Daoy (cell line): ENCODE measurements around the gene SMIM21. TPM values are rescaled to one million over a fixed set of nuclear protein-coding genes. Genes with fewer than 3 reads are reported as not detected.

ENCODE experiments used
- DNase-seq: peaks from one replicate; pipeline ENCODE4 v3.0.0-alpha.2; 2015; ENCODE audit warnings: low read depth
- total RNA-seq: library from RNA; depleted of rRNA; stranded (reverse); fragments of >200 nt; shearing (Covaris generic); gene quantifications from 2 replicates; pipeline ENCODE4 v1.2.3, GENCODE V29; 2014

SMIM21 gene
- total RNA-seq, 1 experiment from 2014 or later = not detected

DNA sequence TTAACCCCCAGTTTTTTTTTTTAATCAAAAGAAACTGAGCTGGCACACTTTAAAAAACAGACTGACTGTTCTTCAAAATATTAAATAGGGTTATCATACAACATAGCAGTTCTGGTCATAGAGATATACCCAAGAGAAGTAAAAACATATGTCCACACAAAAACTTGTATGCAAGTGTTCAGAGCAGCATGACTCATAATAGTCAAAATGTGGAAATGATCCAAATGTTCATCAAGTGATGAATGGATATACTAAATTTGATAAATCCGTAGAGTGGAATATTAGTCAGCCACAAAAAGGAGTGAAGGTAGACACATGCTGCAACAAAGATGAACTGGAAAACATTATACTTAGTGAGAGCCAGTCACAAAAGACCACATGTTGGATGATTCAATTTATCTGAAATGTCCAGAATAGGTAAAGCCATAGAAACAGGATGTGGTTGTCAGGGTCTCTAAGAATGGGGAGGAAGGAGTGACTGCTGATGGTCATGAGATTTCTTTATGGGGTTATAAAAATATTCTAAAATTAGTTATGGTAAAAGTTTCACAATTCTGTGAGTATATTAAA lies 5.1 kb downstream of the SMIM21 start:
- DNase-seq = no peak

DNA sequence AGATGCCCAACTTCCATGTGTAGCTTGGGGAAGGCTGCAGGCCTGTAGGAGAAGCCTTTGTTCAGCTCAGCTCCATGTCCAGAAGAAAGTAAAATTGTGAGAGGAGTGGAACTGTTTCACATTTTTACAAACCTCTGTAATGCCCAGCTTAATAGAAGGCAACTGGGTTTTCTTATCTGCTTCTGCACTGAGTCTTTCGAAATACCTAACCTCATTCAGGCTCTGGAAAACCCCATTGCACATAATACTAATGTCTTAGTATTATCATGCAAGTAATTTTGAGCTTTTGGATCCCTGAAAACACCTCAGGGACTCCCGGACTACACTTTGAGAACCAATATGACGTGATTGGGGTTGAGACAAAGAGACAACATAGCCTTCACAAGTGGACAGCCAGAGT lies 5.8 kb downstream of the SMIM21 start:
- no peak for DNase-seq

- no peak for DNase-seq
Observed at GRCh38 chr18:75418293-75419005, 9.1 kb downstream of the SMIM21 start.

DNA sequence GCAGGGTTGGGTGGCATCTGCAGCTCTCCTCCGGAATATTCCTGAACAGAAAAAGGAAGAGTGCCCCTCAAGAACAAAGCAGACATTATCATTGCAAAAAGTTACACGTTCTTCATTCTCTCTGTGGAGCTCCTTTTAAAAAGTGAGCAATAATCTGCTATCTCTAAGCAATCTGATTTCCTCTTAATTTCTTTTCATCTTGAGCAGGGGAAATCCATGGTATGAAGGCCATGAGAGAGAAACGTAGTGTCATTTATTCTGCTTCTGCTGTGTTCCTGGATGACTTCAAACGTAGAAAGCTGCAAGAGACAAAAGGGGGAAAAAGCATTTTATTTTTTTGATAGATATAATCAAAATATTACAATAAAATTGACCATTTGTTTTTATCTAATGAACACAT lies 16.9 kb downstream of the SMIM21 start:
- DNase-seq = no peak

GRCh38 chr18:75409806-75410205 lies 17.7 kb downstream of the SMIM21 start:
- DNase-seq = no peak

DNA sequence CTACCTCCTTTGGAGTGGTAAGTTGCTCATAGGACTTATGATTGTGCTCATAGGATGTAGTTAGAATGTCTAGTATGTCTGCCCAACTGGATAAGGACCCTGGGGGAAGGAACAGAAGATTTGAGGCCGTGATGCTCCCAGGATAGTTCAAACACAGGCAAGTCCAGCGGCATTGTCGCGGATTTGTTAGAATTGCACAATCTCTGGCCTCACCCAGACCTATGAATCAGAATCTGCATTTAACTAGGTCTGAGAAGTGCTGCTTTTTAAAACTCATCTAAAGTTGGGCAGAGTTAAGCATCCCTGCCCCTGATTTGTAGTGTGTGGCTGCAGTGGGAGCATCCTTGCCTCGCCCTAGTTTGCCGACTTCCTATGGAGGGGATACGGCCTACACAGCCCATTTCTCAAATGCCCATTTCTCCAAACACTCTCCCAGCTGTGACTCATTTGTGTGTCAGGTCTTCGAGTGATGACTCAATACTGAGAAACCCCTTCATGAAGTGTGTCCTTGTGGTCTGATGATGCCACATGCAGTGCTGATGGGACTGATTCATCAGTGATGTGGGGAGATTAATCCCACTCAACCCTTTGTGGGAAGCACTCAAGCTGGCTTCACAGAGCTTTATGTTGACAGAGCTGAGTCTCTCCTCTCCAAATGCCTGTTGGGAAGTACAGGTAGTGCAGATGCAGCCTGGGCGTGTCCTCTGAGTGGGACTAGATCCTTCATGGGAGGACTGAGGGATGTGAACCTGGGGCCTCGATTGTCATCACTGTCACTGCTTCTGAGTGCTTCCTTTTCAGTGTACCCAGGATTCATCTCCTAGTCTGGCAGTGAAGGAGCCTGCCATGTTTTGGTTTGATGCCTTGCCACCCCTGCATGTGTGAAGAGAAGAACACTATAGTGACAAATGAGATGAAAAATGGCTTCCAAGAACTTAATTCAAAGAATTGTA lies 18.7 kb downstream of the SMIM21 start:
- DNase-seq = peak; percentile 95

GRCh38 chr18:75407468-75408437 lies 19.8 kb downstream of the SMIM21 start:
- DNase-seq = peak; percentile 32

DNA sequence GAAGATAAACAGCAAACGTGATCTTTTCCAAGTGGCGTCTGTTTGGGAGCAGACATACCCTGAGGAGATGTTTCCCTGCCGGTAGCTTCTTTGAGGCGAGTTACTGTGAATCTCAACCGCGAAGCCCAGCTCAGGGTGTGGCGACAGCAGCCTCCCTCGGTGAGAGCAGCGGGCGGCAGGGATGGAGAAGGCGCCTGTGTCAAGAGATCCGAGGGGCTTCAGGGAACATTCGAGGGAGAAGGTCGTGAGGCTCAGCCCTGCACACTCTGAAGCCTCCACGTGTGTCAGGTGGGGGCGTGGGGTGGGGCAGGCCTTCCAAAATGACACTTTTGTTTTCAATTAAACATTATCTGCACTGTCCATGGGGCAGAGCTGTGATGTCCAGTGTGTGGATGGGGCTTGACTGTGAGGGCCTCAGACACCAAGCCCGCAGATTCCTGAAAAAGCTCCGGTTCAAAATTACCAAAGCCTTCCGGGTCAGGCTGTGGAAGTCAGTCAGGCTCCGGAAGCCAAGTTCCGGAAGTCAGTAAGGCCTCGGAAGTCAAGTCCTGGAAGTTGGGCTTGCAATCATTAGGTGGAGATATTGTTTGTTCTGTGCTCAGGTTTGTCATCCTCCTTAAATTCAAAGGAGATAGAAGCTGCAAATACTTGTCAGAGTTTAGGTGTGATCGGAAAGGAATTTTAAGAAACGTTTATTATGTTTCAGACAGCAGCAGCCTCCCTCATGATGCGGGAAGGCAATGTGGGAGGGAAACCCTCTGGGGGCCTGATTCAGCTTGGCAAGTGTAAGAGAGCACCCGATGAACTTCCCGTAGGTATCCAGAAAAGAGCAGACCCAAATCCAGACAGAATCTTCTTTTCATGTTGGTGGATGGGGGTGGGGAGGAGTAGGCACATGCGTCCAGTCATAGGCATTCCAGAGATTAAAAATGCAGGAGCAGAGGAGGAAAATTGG lies 20.7 kb downstream of the SMIM21 start:
- DNase-seq = peak; percentile 21

GRCh38 chr18:75405351-75405750 lies 22.2 kb downstream of the SMIM21 start:
- peak; percentile 28 for DNase-seq

GRCh38 chr18:75400366-75400765 lies 27.1 kb downstream of the SMIM21 start:
- no peak for DNase-seq

DNA sequence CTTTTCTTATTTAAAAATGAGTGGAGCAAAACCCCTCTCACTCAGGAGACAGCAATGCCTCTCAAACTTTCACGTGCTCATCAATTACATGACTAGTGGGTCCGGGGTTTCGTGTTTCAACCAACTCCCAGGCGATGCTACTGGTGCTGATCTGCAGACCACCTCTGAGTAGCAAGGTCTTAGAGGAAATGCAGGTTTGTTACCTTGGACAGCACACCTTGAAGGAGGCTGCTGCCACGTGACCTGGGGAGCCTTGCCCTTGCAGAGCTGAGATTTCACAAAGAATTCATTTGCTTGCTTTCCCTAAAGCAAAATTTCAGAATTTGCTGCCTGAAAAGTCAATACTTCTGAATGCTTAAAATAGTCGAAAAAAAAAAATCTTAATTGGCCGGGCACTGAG lies 32.4 kb downstream of the SMIM21 start:
- no peak for DNase-seq

DNA sequence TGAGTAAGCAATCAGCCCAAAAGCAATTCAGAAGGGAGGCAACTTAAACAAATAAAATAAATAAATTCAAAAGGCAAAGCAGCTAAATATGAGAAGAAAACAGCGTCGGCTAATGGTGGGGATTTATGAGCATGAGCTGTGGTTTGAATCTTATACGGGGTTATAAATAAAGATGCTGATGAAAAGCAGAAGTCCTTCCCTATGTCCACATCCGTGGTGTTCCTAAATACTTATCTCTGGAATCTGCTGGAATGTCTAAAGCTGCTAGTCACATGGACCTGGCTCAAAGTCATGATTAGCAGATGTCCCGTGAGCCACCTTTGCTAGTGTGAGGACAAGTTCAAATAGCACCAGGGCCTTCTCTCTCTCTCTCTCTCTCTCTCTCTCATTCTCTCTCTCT lies 33.8 kb downstream of the SMIM21 start:
- no peak for DNase-seq

- DNase-seq = no peak
Observed at GRCh38 chr18:75392226-75392578, 35.3 kb downstream of the SMIM21 start.

- DNase-seq = no peak
Observed at GRCh38 chr18:75391279-75392225, 36.0 kb downstream of the SMIM21 start.

DNA sequence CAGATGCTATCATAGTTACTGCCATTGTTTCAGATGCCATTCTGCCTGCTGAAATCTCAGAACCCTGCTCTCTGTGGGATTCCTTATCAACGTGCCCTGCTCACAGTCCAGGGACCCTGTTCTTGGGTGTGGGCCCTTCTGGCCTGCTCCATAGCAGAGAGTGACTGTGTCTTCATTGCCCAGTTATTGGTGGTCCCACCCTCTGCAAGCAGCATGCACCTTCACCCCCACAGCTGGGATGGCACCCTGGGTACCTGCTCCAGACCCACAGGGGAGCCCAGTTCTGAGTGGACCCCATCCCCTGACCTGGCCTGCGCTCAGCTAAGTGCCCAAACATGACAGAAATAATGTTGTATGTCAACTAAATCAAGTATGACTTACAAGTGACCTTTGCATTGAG lies 36.6 kb downstream of the SMIM21 start:
- no peak for DNase-seq

- no peak for DNase-seq
Observed at GRCh38 chr18:75384144-75384543, 43.4 kb downstream of the SMIM21 start.

- no peak for DNase-seq
Observed at GRCh38 chr18:75378376-75379315, 48.9 kb downstream of the SMIM21 start.

DNA sequence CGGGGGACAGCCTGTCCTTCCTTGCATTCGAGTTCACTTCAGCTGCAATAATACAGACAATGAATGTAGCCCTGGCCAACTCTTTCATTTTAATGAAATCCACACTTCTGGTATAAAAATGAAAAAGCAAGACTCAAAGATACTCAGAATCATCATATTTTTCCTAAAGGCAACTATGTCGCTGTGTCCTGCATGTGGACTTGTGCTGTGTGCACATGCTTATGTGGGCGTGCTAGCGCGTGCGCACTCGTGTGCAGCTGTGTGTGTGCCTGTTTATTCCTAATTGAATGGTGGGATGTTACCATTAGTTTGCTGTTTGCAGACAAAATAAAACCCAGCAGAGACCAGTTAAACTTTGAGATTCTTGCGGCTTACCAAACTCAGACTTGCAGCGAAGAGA lies 49.6 kb downstream of the SMIM21 start:
- DNase-seq = no peak
